ENCODE data around the gene DGKB.

The DGKB gene

GRCh38 chr7:14424675-14425074, 477.9 kb downstream of the DGKB start:
- Histone ChIP-seq H3K36me3 (no peaks in the 10 kb centered on the region), H3K9me3 (peaks cover under 1% of the 10 kb centered on the region), H3K4me3 (ENCODE audit: low read depth in 1 of 2, low read length in 1 of 2) (no peak overlapping the region), H3K27ac (no peak overlapping the region), H3K27me3 (no peaks in the 10 kb centered on the region), H3K4me1 (ENCODE audit: control insufficient read depth in 1 of 2, insufficient read depth in 1 of 2, low read depth in 1 of 2, low read length in 1 of 2) (no peaks in the 10 kb centered on the region)
- TF ChIP-seq, protein P1, sequence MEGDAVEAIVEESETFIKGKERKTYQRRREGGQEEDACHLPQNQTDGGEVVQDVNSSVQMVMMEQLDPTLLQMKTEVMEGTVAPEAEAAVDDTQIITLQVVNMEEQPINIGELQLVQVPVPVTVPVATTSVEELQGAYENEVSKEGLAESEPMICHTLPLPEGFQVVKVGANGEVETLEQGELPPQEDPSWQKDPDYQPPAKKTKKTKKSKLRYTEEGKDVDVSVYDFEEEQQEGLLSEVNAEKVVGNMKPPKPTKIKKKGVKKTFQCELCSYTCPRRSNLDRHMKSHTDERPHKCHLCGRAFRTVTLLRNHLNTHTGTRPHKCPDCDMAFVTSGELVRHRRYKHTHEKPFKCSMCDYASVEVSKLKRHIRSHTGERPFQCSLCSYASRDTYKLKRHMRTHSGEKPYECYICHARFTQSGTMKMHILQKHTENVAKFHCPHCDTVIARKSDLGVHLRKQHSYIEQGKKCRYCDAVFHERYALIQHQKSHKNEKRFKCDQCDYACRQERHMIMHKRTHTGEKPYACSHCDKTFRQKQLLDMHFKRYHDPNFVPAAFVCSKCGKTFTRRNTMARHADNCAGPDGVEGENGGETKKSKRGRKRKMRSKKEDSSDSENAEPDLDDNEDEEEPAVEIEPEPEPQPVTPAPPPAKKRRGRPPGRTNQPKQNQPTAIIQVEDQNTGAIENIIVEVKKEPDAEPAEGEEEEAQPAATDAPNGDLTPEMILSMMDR (IDR thresholded peaks at IDR 0.05) = no peak

DNA sequence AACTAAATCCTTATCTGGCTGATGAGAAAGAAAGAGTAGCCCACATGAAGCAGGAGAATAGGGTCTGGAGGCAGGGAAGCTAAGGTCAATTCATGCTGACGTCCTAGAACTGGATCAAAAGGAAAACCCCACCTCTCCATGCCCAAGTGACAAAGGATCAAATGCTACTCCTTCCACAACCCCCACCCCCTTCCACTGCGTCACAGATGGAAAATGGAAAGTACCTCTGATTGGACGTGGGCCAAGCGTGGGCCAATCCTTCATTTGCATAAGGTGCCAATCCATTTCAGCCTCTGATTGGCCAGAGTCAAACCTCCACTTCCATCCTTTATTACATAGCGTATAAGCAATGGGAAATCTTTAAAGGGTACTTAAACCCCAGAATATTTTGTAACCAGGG, 481.8 kb downstream of the DGKB start:
- H3K9me3 ChIP-seq = no peaks in the 10 kb centered on the region
- TF ChIP-seq, protein P1 (IDR thresholded peaks at IDR 0.05) = no peak
- no peak overlapping the region for H3K27ac ChIP-seq
- H3K27me3 ChIP-seq = no peaks in the 10 kb centered on the region
- H3K4me1 ChIP-seq (ENCODE audit: control insufficient read depth in 1 of 2, insufficient read depth in 1 of 2, low read depth in 1 of 2, low read length in 1 of 2) = no peaks in the 10 kb centered on the region
- no peak overlapping the region for H3K4me3 ChIP-seq (ENCODE audit: low read depth in 1 of 2, low read length in 1 of 2)
- H3K36me3 ChIP-seq = no peaks in the 10 kb centered on the region

DNA sequence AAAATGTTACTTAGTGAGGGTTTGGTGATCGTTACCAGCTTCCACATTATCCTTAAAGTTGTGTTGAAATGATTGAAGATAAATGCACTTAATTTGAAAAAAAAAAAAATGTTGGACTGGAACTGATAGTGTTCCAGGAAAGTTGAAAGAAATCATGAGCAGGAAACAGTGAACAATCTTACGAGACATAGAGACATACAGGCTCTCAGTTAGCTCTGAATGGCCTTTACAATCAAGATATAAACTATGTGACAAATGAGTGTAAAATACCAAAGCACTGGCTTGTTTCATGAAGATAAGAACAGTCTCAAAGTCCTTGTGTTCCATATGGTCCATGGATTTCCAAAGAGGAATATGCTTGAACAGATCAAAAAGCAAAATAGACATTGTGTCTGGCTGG, 483.0 kb downstream of the DGKB start:
- H3K4me1 ChIP-seq (ENCODE audit: control insufficient read depth in 1 of 2, insufficient read depth in 1 of 2, low read depth in 1 of 2, low read length in 1 of 2) = no peaks in the 10 kb centered on the region
- H3K27me3 ChIP-seq = no peaks in the 10 kb centered on the region
- TF ChIP-seq, protein P1 (IDR thresholded peaks at IDR 0.05) = no peak
- H3K4me3 ChIP-seq (ENCODE audit: low read depth in 1 of 2, low read length in 1 of 2) = no peak overlapping the region
- H3K27ac ChIP-seq = no peak overlapping the region
- no peaks in the 10 kb centered on the region for H3K9me3 ChIP-seq
- H3K36me3 ChIP-seq = no peaks in the 10 kb centered on the region

- no peaks in the 10 kb centered on the region for H3K9me3 ChIP-seq
- H3K27ac ChIP-seq = no peak overlapping the region
- H3K4me3 ChIP-seq (ENCODE audit: low read depth in 1 of 2, low read length in 1 of 2) = no peak overlapping the region
- TF ChIP-seq, protein P1 (IDR thresholded peaks at IDR 0.05) = no peak
- no peaks in the 10 kb centered on the region for H3K27me3 ChIP-seq
- H3K4me1 ChIP-seq (ENCODE audit: control insufficient read depth in 1 of 2, insufficient read depth in 1 of 2, low read depth in 1 of 2, low read length in 1 of 2) = no peaks in the 10 kb centered on the region
- H3K36me3 ChIP-seq = no peaks in the 10 kb centered on the region
These were observed 483.9 kb downstream of the DGKB start for GRCh38 chr7:14418633-14419032.

GRCh38 chr7:14414274-14414986, 488.1 kb downstream of the DGKB start:
- Histone ChIP-seq H3K27me3 (no peaks in the 10 kb centered on the region), H3K9me3 (peaks cover 4% of the 10 kb centered on the region), H3K4me3 (ENCODE audit: low read depth in 1 of 2, low read length in 1 of 2) (no peak overlapping the region), H3K36me3 (no peaks in the 10 kb centered on the region), H3K27ac (no peak overlapping the region), H3K4me1 (ENCODE audit: control insufficient read depth in 1 of 2, insufficient read depth in 1 of 2, low read depth in 1 of 2, low read length in 1 of 2) (no peaks in the 10 kb centered on the region)
- TF ChIP-seq, protein P1 (IDR thresholded peaks at IDR 0.05) = no peak
